GM23338 (cell line): ENCODE data around the gene INTS6.
A peak's percentile ranks its signal among the peaks of the same experiment; 100 is the strongest.

Experiments used
- CREB1 ChIP-seq: fragments of 250-450 bp; sonication (Bioruptor Pico); IDR thresholded peaks from 2 replicates; pipeline ENCODE4 v1.5.0; 2020; ENCODE audit warnings: low read depth, mild to moderate bottlenecking, moderate library complexity
- EZH2 ChIP-seq: fragments of 200-600 bp; sonication (generic); IDR thresholded peaks from one replicate; pipeline ENCODE4 v1.8.0; 2017; ENCODE audit warnings: antibody characterized with exemption, mild to moderate bottlenecking, low read depth; ENCODE audit not compliant: unreplicated experiment
- EZH2phosphoT487 ChIP-seq: fragments of 200-600 bp; sonication (generic); IDR thresholded peaks from one replicate; pipeline ENCODE4 v1.8.1; 2018; ENCODE audit warnings: antibody characterized with exemption; ENCODE audit not compliant: unreplicated experiment
- JUNB ChIP-seq: IDR thresholded peaks from one replicate; pipeline ENCODE4 v1.6.1; 2016; ENCODE audit warnings: antibody characterized with exemption; ENCODE audit not compliant: unreplicated experiment
- POLR2AphosphoS5 ChIP-seq: IDR thresholded peaks from 2 replicates; pipeline ENCODE4 v1.6.1; 2016; ENCODE audit warnings: antibody characterized with exemption, low read depth
- ZNF114 ChIP-seq: fragments of 250-450 bp; sonication (Bioruptor Pico); IDR thresholded peaks from 2 replicates; pipeline ENCODE4 v1.5.0; 2020; ENCODE audit warnings: mild to moderate bottlenecking, moderate library complexity
- TF ChIP-seq, protein P1 (sequence below), 2 experiments: fragments of 200-600 bp in 1 of 2; sonication (generic) in 1 of 2; conservative IDR thresholded peaks; 2 replicates each; pipeline versions ENCODE4 v1.5.1 to v1.6.1; 2016 to 2017; ENCODE audit warnings: antibody characterized with exemption in 2 of 2, low read depth in 2 of 2, mild to moderate bottlenecking in 2 of 2, moderate library complexity in 1 of 2
- TF ChIP-seq, protein P2 (sequence below): fragments of 250-450 bp; sonication (Bioruptor Pico); IDR thresholded peaks from 2 replicates; pipeline ENCODE4 v1.5.0; 2020; ENCODE audit warnings: mild to moderate bottlenecking, moderate library complexity
- TF ChIP-seq, protein P3 (sequence below): IDR thresholded peaks from one replicate; pipeline ENCODE4 v1.6.1; 2018; ENCODE audit warnings: antibody characterized with exemption; ENCODE audit not compliant: unreplicated experiment

DNA sequence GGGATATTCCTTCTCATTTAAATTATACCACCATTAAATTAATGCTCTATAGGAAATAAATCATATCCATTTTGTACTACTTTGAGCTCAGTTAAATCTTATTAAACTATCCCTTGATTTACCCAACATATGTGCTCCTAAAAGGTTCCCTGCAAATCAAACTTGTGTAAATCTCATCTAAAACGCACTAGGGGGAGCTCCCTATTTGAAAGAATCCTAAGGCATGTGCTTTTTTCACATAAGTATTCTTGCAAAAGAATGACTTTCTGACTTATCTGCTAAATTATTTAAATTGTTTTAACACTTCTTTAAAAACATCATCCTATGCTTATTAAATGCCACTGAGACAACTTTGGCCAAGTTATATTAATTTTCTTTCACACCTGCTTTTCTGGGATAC lies 7.9 kb downstream of the INTS6 start:
- no peak for TF ChIP-seq EZH2phosphoT487
- TF ChIP-seq, protein P1, sequence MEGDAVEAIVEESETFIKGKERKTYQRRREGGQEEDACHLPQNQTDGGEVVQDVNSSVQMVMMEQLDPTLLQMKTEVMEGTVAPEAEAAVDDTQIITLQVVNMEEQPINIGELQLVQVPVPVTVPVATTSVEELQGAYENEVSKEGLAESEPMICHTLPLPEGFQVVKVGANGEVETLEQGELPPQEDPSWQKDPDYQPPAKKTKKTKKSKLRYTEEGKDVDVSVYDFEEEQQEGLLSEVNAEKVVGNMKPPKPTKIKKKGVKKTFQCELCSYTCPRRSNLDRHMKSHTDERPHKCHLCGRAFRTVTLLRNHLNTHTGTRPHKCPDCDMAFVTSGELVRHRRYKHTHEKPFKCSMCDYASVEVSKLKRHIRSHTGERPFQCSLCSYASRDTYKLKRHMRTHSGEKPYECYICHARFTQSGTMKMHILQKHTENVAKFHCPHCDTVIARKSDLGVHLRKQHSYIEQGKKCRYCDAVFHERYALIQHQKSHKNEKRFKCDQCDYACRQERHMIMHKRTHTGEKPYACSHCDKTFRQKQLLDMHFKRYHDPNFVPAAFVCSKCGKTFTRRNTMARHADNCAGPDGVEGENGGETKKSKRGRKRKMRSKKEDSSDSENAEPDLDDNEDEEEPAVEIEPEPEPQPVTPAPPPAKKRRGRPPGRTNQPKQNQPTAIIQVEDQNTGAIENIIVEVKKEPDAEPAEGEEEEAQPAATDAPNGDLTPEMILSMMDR (conservative IDR thresholded peaks at IDR 0.05; ENCODE audit: low read depth in 2 of 2) = peak; percentile 53 to 61
- no peak for TF ChIP-seq JUNB
- no peak for TF ChIP-seq EZH2
- TF ChIP-seq POLR2AphosphoS5 = no peak
- TF ChIP-seq CREB1 = no peak
- TF ChIP-seq, protein P2, sequence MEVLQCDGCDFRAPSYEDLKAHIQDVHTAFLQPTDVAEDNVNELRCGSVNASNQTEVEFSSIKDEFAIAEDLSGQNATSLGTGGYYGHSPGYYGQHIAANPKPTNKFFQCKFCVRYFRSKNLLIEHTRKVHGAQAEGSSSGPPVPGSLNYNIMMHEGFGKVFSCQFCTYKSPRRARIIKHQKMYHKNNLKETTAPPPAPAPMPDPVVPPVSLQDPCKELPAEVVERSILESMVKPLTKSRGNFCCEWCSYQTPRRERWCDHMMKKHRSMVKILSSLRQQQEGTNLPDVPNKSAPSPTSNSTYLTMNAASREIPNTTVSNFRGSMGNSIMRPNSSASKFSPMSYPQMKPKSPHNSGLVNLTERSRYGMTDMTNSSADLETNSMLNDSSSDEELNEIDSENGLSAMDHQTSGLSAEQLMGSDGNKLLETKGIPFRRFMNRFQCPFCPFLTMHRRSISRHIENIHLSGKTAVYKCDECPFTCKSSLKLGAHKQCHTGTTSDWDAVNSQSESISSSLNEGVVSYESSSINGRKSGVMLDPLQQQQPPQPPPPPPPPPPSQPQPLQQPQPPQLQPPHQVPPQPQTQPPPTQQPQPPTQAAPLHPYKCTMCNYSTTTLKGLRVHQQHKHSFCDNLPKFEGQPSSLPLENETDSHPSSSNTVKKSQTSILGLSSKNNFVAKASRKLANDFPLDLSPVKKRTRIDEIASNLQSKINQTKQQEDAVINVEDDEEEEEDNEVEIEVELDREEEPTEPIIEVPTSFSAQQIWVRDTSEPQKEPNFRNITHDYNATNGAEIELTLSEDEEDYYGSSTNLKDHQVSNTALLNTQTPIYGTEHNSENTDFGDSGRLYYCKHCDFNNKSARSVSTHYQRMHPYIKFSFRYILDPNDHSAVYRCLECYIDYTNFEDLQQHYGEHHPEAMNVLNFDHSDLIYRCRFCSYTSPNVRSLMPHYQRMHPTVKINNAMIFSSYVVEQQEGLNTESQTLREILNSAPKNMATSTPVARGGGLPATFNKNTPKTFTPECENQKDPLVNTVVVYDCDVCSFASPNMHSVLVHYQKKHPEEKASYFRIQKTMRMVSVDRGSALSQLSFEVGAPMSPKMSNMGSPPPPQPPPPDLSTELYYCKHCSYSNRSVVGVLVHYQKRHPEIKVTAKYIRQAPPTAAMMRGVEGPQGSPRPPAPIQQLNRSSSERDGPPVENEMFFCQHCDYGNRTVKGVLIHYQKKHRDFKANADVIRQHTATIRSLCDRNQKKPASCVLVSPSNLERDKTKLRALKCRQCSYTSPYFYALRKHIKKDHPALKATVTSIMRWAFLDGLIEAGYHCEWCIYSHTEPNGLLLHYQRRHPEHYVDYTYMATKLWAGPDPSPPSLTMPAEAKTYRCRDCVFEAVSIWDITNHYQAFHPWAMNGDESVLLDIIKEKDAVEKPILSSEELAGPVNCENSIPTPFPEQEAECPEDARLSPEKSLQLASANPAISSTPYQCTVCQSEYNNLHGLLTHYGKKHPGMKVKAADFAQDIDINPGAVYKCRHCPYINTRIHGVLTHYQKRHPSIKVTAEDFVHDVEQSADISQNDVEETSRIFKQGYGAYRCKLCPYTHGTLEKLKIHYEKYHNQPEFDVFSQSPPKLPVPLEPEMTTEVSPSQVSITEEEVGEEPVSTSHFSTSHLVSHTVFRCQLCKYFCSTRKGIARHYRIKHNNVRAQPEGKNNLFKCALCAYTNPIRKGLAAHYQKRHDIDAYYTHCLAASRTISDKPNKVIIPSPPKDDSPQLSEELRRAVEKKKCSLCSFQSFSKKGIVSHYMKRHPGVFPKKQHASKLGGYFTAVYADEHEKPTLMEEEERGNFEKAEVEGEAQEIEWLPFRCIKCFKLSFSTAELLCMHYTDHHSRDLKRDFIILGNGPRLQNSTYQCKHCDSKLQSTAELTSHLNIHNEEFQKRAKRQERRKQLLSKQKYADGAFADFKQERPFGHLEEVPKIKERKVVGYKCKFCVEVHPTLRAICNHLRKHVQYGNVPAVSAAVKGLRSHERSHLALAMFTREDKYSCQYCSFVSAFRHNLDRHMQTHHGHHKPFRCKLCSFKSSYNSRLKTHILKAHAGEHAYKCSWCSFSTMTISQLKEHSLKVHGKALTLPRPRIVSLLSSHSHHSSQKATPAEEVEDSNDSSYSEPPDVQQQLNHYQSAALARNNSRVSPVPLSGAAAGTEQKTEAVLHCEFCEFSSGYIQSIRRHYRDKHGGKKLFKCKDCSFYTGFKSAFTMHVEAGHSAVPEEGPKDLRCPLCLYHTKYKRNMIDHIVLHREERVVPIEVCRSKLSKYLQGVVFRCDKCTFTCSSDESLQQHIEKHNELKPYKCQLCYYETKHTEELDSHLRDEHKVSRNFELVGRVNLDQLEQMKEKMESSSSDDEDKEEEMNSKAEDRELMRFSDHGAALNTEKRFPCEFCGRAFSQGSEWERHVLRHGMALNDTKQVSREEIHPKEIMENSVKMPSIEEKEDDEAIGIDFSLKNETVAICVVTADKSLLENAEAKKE (CRISPR knock-in tag) = no peak
- TF ChIP-seq, protein P3, sequence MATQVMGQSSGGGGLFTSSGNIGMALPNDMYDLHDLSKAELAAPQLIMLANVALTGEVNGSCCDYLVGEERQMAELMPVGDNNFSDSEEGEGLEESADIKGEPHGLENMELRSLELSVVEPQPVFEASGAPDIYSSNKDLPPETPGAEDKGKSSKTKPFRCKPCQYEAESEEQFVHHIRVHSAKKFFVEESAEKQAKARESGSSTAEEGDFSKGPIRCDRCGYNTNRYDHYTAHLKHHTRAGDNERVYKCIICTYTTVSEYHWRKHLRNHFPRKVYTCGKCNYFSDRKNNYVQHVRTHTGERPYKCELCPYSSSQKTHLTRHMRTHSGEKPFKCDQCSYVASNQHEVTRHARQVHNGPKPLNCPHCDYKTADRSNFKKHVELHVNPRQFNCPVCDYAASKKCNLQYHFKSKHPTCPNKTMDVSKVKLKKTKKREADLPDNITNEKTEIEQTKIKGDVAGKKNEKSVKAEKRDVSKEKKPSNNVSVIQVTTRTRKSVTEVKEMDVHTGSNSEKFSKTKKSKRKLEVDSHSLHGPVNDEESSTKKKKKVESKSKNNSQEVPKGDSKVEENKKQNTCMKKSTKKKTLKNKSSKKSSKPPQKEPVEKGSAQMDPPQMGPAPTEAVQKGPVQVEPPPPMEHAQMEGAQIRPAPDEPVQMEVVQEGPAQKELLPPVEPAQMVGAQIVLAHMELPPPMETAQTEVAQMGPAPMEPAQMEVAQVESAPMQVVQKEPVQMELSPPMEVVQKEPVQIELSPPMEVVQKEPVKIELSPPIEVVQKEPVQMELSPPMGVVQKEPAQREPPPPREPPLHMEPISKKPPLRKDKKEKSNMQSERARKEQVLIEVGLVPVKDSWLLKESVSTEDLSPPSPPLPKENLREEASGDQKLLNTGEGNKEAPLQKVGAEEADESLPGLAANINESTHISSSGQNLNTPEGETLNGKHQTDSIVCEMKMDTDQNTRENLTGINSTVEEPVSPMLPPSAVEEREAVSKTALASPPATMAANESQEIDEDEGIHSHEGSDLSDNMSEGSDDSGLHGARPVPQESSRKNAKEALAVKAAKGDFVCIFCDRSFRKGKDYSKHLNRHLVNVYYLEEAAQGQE = no peak
- TF ChIP-seq ZNF114 (CRISPR knock-in tag) = no peak
